GM12864 (cell line): Measurements from ENCODE around the gene TRPM8.

Experiments used
- DNase-seq: peaks from one replicate; pipeline ENCODE4 v3.0.0-alpha.2; 2011; ENCODE audit warnings: low read depth
- H3K4me3 ChIP-seq: 2 replicates; pipeline ENCODE4 v1.5.1; 2011; ENCODE audit warnings: mild to moderate bottlenecking, low read depth, low read length, control low read depth
- TF ChIP-seq, protein P1 (sequence below): IDR thresholded peaks from 2 replicates; pipeline ENCODE4 v1.5.1; 2011; ENCODE audit warnings: low read depth, mild to moderate bottlenecking, moderate library complexity, low read length, control low read depth, inconsistent platforms; ENCODE audit errors: missing control alignments

Gene TRPM8

GRCh38 chr2:234005126-234005525, 88.0 kb downstream of the TRPM8 start:
- TF ChIP-seq, protein P1, sequence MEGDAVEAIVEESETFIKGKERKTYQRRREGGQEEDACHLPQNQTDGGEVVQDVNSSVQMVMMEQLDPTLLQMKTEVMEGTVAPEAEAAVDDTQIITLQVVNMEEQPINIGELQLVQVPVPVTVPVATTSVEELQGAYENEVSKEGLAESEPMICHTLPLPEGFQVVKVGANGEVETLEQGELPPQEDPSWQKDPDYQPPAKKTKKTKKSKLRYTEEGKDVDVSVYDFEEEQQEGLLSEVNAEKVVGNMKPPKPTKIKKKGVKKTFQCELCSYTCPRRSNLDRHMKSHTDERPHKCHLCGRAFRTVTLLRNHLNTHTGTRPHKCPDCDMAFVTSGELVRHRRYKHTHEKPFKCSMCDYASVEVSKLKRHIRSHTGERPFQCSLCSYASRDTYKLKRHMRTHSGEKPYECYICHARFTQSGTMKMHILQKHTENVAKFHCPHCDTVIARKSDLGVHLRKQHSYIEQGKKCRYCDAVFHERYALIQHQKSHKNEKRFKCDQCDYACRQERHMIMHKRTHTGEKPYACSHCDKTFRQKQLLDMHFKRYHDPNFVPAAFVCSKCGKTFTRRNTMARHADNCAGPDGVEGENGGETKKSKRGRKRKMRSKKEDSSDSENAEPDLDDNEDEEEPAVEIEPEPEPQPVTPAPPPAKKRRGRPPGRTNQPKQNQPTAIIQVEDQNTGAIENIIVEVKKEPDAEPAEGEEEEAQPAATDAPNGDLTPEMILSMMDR = no peak
- DNase-seq = no peak
- H3K4me3 ChIP-seq = no peak overlapping the region

DNA sequence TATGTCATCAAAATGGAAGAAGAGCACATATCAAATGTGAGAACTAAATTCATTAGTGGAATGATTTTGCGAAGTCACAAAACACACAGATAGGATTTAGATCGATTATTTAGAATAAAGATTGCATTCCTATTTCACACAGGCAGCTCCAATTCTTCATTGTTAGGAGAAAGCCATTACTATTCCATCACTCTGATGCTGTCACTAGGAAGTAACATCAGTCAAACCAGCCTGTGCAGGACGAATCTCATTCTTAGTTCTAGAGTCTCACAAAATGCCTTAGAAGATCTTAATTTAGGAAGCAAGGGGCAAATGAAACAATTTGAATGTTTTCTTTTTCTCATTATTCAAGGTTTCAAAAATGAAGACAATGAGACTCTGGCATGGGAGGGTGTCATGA, 89.3 kb downstream of the TRPM8 start:
- TF ChIP-seq, protein P1 = no peak
- H3K4me3 ChIP-seq = no peak overlapping the region
- DNase-seq = no peak

DNA sequence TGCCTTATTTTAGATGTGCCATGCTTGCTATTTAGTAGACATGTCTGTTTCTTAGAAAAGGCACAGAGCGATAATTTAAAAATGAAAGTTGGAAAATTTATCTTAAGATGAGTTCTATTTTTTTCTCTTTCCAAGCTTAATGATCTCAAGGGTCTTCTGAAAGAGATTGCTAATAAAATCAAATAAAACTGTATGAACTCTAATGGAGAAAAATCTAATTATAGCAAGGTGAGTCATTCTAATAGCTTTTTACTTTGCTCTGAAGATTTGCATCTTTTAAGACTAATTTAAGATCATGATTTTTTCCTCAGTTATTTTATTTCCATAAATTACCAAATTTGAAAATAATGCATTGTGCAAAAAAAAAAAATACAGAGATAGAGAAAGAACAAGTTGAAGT, 97.3 kb downstream of the TRPM8 start:
- H3K4me3 ChIP-seq = no peak overlapping the region
- TF ChIP-seq, protein P1 = no peak
- DNase-seq = no peak

DNA sequence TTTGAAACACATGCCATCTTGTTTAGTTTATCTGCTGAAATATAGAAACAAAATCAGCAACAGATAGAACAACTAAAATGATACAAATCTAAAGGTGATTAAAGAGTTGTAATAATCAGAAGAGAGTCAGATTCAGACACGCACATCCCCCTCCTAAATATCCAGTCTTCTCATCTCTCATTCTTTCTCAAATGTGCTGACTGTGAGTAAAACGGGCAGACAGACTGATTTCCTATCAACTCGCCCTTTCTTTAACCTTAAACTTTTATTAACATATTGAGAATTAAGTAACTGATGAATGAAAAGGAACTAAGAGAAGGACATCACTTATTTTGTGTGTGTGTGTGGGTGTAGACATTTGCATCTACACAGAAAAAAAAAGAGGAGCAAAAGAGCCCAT, 98.7 kb downstream of the TRPM8 start:
- DNase-seq = no peak
- TF ChIP-seq, protein P1 = no peak
- H3K4me3 ChIP-seq = no peak overlapping the region

- TF ChIP-seq, protein P1 = no peak
- no peak for DNase-seq
- H3K4me3 ChIP-seq = no peak overlapping the region
These were observed 102.7 kb downstream of the TRPM8 start for GRCh38 chr2:234019896-234020295.

GRCh38 chr2:234020332-234020731, 103.2 kb downstream of the TRPM8 start:
- no peak for DNase-seq
- TF ChIP-seq, protein P1 = no peak
- no peak overlapping the region for H3K4me3 ChIP-seq

DNA sequence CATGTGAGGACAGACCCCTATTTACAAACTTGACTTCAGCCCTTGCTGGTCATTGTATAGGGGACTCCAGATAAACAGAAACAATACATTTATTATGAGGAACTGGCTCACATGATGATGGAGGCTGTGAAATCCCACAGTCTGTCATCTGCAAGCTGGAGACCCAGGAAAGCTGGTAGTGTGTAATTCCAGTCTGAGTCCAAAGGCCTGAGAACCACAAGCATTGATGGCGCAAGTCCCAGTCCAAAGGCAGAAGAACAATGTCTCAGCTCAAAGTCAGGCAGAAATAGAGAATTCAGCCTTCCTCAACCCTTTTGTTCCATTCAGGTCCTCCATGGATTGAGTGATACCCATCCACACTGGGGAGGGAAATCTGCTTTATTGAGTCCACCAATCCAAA, 105.3 kb downstream of the TRPM8 start:
- no peak for DNase-seq
- TF ChIP-seq, protein P1 = no peak
- no peak overlapping the region for H3K4me3 ChIP-seq
